Fibroblast of lung (primary cell): ENCODE results near the gene EMX2. TPM values are rescaled to one million over a fixed set of nuclear protein-coding genes. Genes with fewer than 3 reads are reported as not detected.

Source experiments
- DNase-seq, 2 donors: peaks; one replicate each; pipeline versions ENCODE4 v3.0.0 to v3.0.0-alpha.2; 2010; ENCODE audit warnings: low read depth in 2 of 2
- H2AFZ ChIP-seq: 2 replicates; pipeline ENCODE4 v1.5.1; 2012; ENCODE audit warnings: low read length, control low read depth, inconsistent platforms
- H3K27ac ChIP-seq: 2 replicates; pipeline ENCODE4 v1.5.1; 2011; ENCODE audit warnings: low read length, control low read depth; ENCODE audit not compliant: insufficient read depth
- H3K27me3 ChIP-seq: 2 replicates; pipeline ENCODE4 v1.5.1; 2011; ENCODE audit warnings: mild to moderate bottlenecking, low read length; ENCODE audit not compliant: control insufficient read depth, insufficient read depth
- H3K36me3 ChIP-seq: 2 replicates; pipeline ENCODE4 v1.5.1; 2011; ENCODE audit warnings: low read length; ENCODE audit not compliant: control insufficient read depth, insufficient read depth
- H3K4me1 ChIP-seq: 2 replicates; pipeline ENCODE4 v1.5.1; 2011; ENCODE audit warnings: low read length; ENCODE audit not compliant: control insufficient read depth, insufficient read depth; ENCODE audit errors: extremely low read depth
- H3K4me2 ChIP-seq: 2 replicates; pipeline ENCODE4 v1.5.1; 2011; ENCODE audit warnings: low read length, control low read depth; ENCODE audit not compliant: insufficient read depth; ENCODE audit errors: extremely low read depth
- H3K4me3 ChIP-seq, 4 experiments: fragments of 200-600 bp in 1 of 4; sonication (generic) in 1 of 4; replicated peaks in 1 of 4; 2 replicates each; pipeline ENCODE4 v1.5.1; 2011 to 2016; ENCODE audit warnings: low read length in 4 of 4, low read depth in 3 of 4, mild to moderate bottlenecking in 3 of 4, control low read depth in 2 of 4, inconsistent platforms in 1 of 4, mixed read lengths in 1 of 4; ENCODE audit not compliant: insufficient read depth in 1 of 4; ENCODE audit errors: control extremely low read depth in 1 of 4
- H3K79me2 ChIP-seq: 2 replicates; pipeline ENCODE4 v1.5.1; 2012; ENCODE audit warnings: mild to moderate bottlenecking, low read length, inconsistent platforms; ENCODE audit not compliant: control insufficient read depth, insufficient read depth
- H3K9ac ChIP-seq: 2 replicates; pipeline ENCODE4 v1.5.1; 2011; ENCODE audit warnings: mild to moderate bottlenecking, low read length, control low read depth; ENCODE audit not compliant: insufficient read depth
- H3K9me3 ChIP-seq: 2 replicates; pipeline ENCODE4 v1.5.1; 2012; ENCODE audit warnings: low read depth, low read length; ENCODE audit not compliant: control insufficient read depth, insufficient read depth
- H4K20me1 ChIP-seq: 2 replicates; pipeline ENCODE4 v1.5.1; 2011; ENCODE audit warnings: low read length; ENCODE audit not compliant: control insufficient read depth, insufficient read depth; ENCODE audit errors: extremely low read depth
- CTCF ChIP-seq, 2 donors: IDR thresholded peaks in 1 of 2; conservative IDR thresholded peaks in 1 of 2; 1 replicate in 1 of 2; 2 replicates in 1 of 2; pipeline ENCODE4 v1.5.1; 2011 to 2012; ENCODE audit warnings: low read length in 2 of 2, control low read depth in 1 of 2, inconsistent platforms in 1 of 2, low read depth in 1 of 2, mild to moderate bottlenecking in 1 of 2
- EZH2 ChIP-seq: IDR thresholded peaks from 2 replicates; pipeline ENCODE4 v1.5.1; 2012; ENCODE audit warnings: low read length, control low read depth, mild to moderate bottlenecking; ENCODE audit errors: missing control alignments
- polyA plus RNA-seq, 2 donors: library from polyadenylated mRNA; depleted of rRNA in 1 of 2; stranded (reverse) in 1 of 2; unstranded in 1 of 2; fragments of >200 nt; gene quantifications; 2 replicates each; pipeline ENCODE4 v1.2.1, GENCODE V29; 2011 to 2012; ENCODE audit warnings: missing spikeins in 1 of 2
- total RNA-seq: library from RNA; depleted of rRNA; stranded (reverse); fragments of >200 nt; gene quantifications from 2 replicates; pipeline ENCODE4 v1.2.1, GENCODE V29; 2014

Gene EMX2
- total and polyA plus RNA-seq, 2 donors (not counting 1 experiment from before 2014, with no cell fraction given) = not detected

GRCh38 chr10:117559712-117560111 is 17.2 kb downstream of the EMX2 start:
- no peak overlapping the region for H3K9ac ChIP-seq
- H3K27ac ChIP-seq = no peak overlapping the region
- no peak for DNase-seq
- no peaks in the 10 kb centered on the region for H3K36me3 ChIP-seq
- no peaks in the 10 kb centered on the region for H3K9me3 ChIP-seq
- no peaks in the 10 kb centered on the region for H3K27me3 ChIP-seq
- H3K4me2 ChIP-seq = no peak overlapping the region
- H2AFZ ChIP-seq = no peak overlapping the region
- H3K4me3 ChIP-seq = no peak overlapping the region
- no peaks in the 10 kb centered on the region for H4K20me1 ChIP-seq
- TF ChIP-seq EZH2 (no peak), CTCF (conservative IDR thresholded peaks at IDR 0.05 in 1 of 2, IDR thresholded peaks at IDR 0.05 in 1 of 2; ENCODE audit: low read depth in 1 of 2, low read length in 2 of 2) (no peak)
- no peaks in the 10 kb centered on the region for H3K4me1 ChIP-seq
- H3K79me2 ChIP-seq = no peaks in the 10 kb centered on the region

GRCh38 chr10:117560942-117561341 is 18.4 kb downstream of the EMX2 start:
- H3K4me3 ChIP-seq = no peak overlapping the region
- H4K20me1 ChIP-seq = no peaks in the 10 kb centered on the region
- H3K9ac ChIP-seq = no peak overlapping the region
- no peak overlapping the region for H2AFZ ChIP-seq
- H3K4me2 ChIP-seq = no peak overlapping the region
- no peaks in the 10 kb centered on the region for H3K27me3 ChIP-seq
- no peaks in the 10 kb centered on the region for H3K4me1 ChIP-seq
- no peaks in the 10 kb centered on the region for H3K36me3 ChIP-seq
- no peak for DNase-seq
- TF ChIP-seq EZH2 = no peak
- TF ChIP-seq CTCF (conservative IDR thresholded peaks at IDR 0.05 in 1 of 2, IDR thresholded peaks at IDR 0.05 in 1 of 2; ENCODE audit: low read depth in 1 of 2, low read length in 2 of 2) = no peak
- no peak overlapping the region for H3K27ac ChIP-seq
- H3K79me2 ChIP-seq = no peaks in the 10 kb centered on the region
- H3K9me3 ChIP-seq = no peaks in the 10 kb centered on the region

GRCh38 chr10:117562220-117562619 is 19.7 kb downstream of the EMX2 start:
- Histone ChIP-seq H3K27me3 (no peaks in the 10 kb centered on the region), H3K36me3 (no peaks in the 10 kb centered on the region), H3K4me3 (no peak overlapping the region), H3K4me1 (no peaks in the 10 kb centered on the region), H3K27ac (no peak overlapping the region), H2AFZ (no peak overlapping the region), H3K4me2 (no peak overlapping the region), H4K20me1 (no peaks in the 10 kb centered on the region), H3K9ac (no peak overlapping the region), H3K79me2 (no peaks in the 10 kb centered on the region), H3K9me3 (no peaks in the 10 kb centered on the region)
- DNase-seq = no peak
- no peak for TF ChIP-seq CTCF (conservative IDR thresholded peaks at IDR 0.05 in 1 of 2, IDR thresholded peaks at IDR 0.05 in 1 of 2; ENCODE audit: low read depth in 1 of 2, low read length in 2 of 2)
- TF ChIP-seq EZH2 = no peak
